GM23338 (cell line): Measurements from ENCODE around the gene DNAAF5. TPM values are rescaled to one million over a fixed set of nuclear protein-coding genes. Genes with fewer than 3 reads are reported as not detected.

Experiments used
- ATAC-seq: fragments of 200-7000 bp; cut with Tn5 transposase; 3 replicates; pipeline ENCODE4 v1.9.1; 2020
- DNase-seq: peaks from one replicate; pipeline ENCODE4 v3.0.0-alpha.2; 2015; ENCODE audit warnings: low spot score
- H2AFZ ChIP-seq: fragments of 200-600 bp; sonication (generic); 2 replicates; pipeline ENCODE4 v1.8.0; 2016; ENCODE audit warnings: antibody characterized with exemption, mild to moderate bottlenecking, moderate library complexity
- H3F3A ChIP-seq: fragments of 200-600 bp; sonication (generic); replicated peaks from 2 replicates; pipeline ENCODE4 v1.8.0; 2017; ENCODE audit warnings: antibody characterized with exemption, mixed run types, low read depth
- H3K27ac ChIP-seq: fragments of 200-600 bp; sonication (generic); 2 replicates; pipeline ENCODE4 v1.6.1; 2016; ENCODE audit warnings: low read depth
- H3K27me3 ChIP-seq: fragments of 200-600 bp; sonication (generic); 2 replicates; pipeline ENCODE4 v1.8.0; 2016; ENCODE audit warnings: mild to moderate bottlenecking, mixed run types, moderate library complexity; ENCODE audit not compliant: insufficient read depth
- H3K36me3 ChIP-seq: fragments of 200-600 bp; sonication (generic); 2 replicates; pipeline ENCODE4 v1.8.0; 2016; ENCODE audit warnings: mild to moderate bottlenecking; ENCODE audit not compliant: insufficient read depth
- H3K4me1 ChIP-seq: fragments of 200-600 bp; sonication (generic); 2 replicates; pipeline ENCODE4 v1.8.0; 2016; ENCODE audit warnings: mild to moderate bottlenecking, moderate library complexity; ENCODE audit not compliant: insufficient read depth
- H3K4me2 ChIP-seq: fragments of 200-600 bp; sonication (generic); 2 replicates; pipeline ENCODE4 v1.7.1; 2017; ENCODE audit warnings: mixed run types
- H3K4me3 ChIP-seq: fragments of 200-600 bp; sonication (generic); 2 replicates; pipeline ENCODE4 v1.6.1; 2016; ENCODE audit warnings: mixed run types
- H3K79me2 ChIP-seq: fragments of 200-600 bp; sonication (generic); replicated peaks from 2 replicates; pipeline ENCODE4 v1.8.0; 2017; ENCODE audit warnings: mild to moderate bottlenecking; ENCODE audit not compliant: insufficient read depth
- H3K9me2 ChIP-seq: fragments of 200-600 bp; sonication (generic); 2 replicates; pipeline ENCODE4 v1.8.0; 2017; ENCODE audit not compliant: insufficient read depth
- H4K20me1 ChIP-seq: fragments of 200-600 bp; sonication (generic); replicated peaks from 2 replicates; pipeline ENCODE4 v1.8.0; 2017; ENCODE audit warnings: mild to moderate bottlenecking; ENCODE audit not compliant: insufficient read depth
- H3K27ac Mint-ChIP-seq: 2 replicates; pipeline ENCODE4 v1.8.0; 2020; ENCODE audit warnings: inconsistent platforms, mild to moderate bottlenecking, moderate library complexity, mixed read lengths
- H3K27me3 Mint-ChIP-seq: 3 replicates; pipeline ENCODE4 v1.8.0; 2022; ENCODE audit warnings: low read depth, mild to moderate bottlenecking, moderate library complexity, mixed read lengths, inconsistent platforms; ENCODE audit not compliant: insufficient read depth, poor library complexity
- H3K36me3 Mint-ChIP-seq: 3 replicates; pipeline ENCODE4 v1.8.0; 2021; ENCODE audit warnings: low read depth, mild to moderate bottlenecking, inconsistent platforms, moderate library complexity, mixed read lengths
- H3K4me1 Mint-ChIP-seq: 3 replicates; pipeline ENCODE4 v1.8.0; 2020; ENCODE audit warnings: mild to moderate bottlenecking, inconsistent platforms, mixed read lengths
- H3K4me3 Mint-ChIP-seq: 3 replicates; pipeline ENCODE4 v1.8.0; 2021; ENCODE audit warnings: moderate library complexity, mild to moderate bottlenecking, inconsistent platforms, mixed read lengths
- H3K9me3 Mint-ChIP-seq: 3 replicates; pipeline ENCODE4 v1.8.0; 2020; ENCODE audit warnings: moderate library complexity, mild to moderate bottlenecking, inconsistent platforms, mixed read lengths
- EZH2phosphoT487 ChIP-seq: fragments of 200-600 bp; sonication (generic); IDR thresholded peaks from one replicate; pipeline ENCODE4 v1.8.1; 2018; ENCODE audit warnings: antibody characterized with exemption; ENCODE audit not compliant: unreplicated experiment
- JUNB ChIP-seq: IDR thresholded peaks from one replicate; pipeline ENCODE4 v1.6.1; 2016; ENCODE audit warnings: antibody characterized with exemption; ENCODE audit not compliant: unreplicated experiment
- NANOG ChIP-seq: IDR thresholded peaks from 2 replicates; pipeline ENCODE4 v1.6.1; 2016; ENCODE audit warnings: antibody characterized with exemption, borderline replicate concordance
- POLR2AphosphoS5 ChIP-seq: IDR thresholded peaks from 2 replicates; pipeline ENCODE4 v1.6.1; 2016; ENCODE audit warnings: antibody characterized with exemption, low read depth
- STAT1 ChIP-seq: IDR thresholded peaks from one replicate; pipeline ENCODE4 v1.6.1; 2016; ENCODE audit warnings: antibody characterized with exemption; ENCODE audit not compliant: unreplicated experiment
- polyA plus RNA-seq: library from polyadenylated mRNA; unstranded; fragments of >200 nt; fragmentation: Nextera tagmentation; extraction: Ambion mirVana; gene quantifications from 2 replicates; pipeline ENCODE4 v1.2.1, GENCODE V29; 2016
- total RNA-seq: library from RNA; depleted of rRNA; stranded (reverse); fragments of >200 nt; shearing (Covaris generic); gene quantifications from 2 replicates; pipeline ENCODE4 v1.2.3, GENCODE V29; 2014
- TF ChIP-seq, protein P1 (sequence below): IDR thresholded peaks from one replicate; pipeline ENCODE4 v1.6.1; 2018; ENCODE audit warnings: antibody characterized with exemption; ENCODE audit not compliant: unreplicated experiment
- TF ChIP-seq, protein P2 (sequence below): fragments of 250-450 bp; sonication (Bioruptor Pico); IDR thresholded peaks from 2 replicates; pipeline ENCODE4 v1.5.0; 2020; ENCODE audit warnings: mild to moderate bottlenecking, moderate library complexity

The DNAAF5 gene
- total and polyA plus RNA-seq, 2 experiments from 2014 or later: 20.4 to 86.7 TPM

- no peak overlapping the region for H3K4me3 Mint-ChIP-seq
- Histone ChIP-seq H3K4me1 (no peaks in the 10 kb centered on the region), H3K4me2 (no peak overlapping the region), H3K4me3 (no peak overlapping the region), H3K9me2 (no peaks in the 10 kb centered on the region), H3K79me2 (peaks cover 17% of the 10 kb centered on the region), H2AFZ (no peak overlapping the region), H3K27me3 (no peaks in the 10 kb centered on the region), H4K20me1 (no peaks in the 10 kb centered on the region), H3K27ac (no peak overlapping the region), H3F3A (no peaks in the 10 kb centered on the region), H3K36me3 (no peaks in the 10 kb centered on the region)
- ATAC-seq (no peak), DNase-seq (no peak)
- peaks cover 5% of the 10 kb centered on the region; the same call in 2 of the 3 replicates for H3K9me3 Mint-ChIP-seq
- peaks cover 5% of the 10 kb centered on the region for H3K27me3 Mint-ChIP-seq
- H3K36me3 Mint-ChIP-seq: peaks cover 47% of the 10 kb centered on the region
- H3K27ac Mint-ChIP-seq: no peak overlapping the region
- H3K4me1 Mint-ChIP-seq: peaks cover 6% of the 10 kb centered on the region
- TF ChIP-seq, protein P1, sequence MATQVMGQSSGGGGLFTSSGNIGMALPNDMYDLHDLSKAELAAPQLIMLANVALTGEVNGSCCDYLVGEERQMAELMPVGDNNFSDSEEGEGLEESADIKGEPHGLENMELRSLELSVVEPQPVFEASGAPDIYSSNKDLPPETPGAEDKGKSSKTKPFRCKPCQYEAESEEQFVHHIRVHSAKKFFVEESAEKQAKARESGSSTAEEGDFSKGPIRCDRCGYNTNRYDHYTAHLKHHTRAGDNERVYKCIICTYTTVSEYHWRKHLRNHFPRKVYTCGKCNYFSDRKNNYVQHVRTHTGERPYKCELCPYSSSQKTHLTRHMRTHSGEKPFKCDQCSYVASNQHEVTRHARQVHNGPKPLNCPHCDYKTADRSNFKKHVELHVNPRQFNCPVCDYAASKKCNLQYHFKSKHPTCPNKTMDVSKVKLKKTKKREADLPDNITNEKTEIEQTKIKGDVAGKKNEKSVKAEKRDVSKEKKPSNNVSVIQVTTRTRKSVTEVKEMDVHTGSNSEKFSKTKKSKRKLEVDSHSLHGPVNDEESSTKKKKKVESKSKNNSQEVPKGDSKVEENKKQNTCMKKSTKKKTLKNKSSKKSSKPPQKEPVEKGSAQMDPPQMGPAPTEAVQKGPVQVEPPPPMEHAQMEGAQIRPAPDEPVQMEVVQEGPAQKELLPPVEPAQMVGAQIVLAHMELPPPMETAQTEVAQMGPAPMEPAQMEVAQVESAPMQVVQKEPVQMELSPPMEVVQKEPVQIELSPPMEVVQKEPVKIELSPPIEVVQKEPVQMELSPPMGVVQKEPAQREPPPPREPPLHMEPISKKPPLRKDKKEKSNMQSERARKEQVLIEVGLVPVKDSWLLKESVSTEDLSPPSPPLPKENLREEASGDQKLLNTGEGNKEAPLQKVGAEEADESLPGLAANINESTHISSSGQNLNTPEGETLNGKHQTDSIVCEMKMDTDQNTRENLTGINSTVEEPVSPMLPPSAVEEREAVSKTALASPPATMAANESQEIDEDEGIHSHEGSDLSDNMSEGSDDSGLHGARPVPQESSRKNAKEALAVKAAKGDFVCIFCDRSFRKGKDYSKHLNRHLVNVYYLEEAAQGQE: no peak
- TF ChIP-seq JUNB: no peak
- TF ChIP-seq POLR2AphosphoS5: no peak
These were observed 29.5 kb upstream of the DNAAF5 start for GRCh38 chr7:696812-697551.

DNA sequence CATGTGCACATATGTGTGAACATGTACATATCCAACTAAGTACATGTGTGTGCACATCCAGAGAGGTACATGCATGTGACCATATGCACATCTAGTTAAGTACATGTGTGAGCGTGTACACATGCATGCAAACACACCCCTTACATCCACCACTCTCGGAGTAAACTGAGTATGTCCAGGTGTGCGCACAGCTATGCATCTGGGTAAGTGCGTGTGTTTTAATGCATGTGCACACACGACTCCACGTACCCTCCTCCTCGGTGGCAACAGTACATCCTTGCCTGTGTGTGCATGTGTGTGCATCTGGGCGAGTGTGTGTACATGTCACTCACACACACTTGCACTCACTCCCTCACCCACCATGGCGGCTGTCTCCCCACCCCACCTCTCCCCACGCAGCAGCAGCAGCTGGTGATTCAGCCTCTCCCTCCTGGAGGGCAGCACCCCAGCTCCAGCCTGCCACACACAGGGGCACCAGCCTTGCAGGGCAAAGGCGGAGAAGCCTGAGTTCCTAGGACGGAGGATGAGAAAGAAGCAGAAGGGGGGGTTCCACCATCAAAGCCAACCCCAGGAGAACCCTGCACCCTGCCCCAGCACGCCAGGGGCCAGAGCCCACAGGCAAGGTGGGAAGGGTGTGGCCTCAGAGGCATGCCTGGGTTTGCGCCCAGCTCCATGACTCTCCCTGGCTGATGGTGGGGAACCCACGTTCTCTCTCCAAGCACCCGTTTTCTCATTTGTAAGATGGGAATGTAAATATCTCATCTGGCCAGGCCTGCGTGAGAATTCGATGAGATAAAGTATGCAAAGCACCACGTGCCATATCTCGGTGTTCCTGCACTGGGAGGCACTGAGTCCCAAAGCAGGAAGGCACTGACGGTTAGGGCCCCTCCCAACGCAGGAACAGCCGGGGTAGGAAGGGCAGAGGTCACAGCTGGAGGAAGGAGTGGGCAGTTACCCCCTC, 27.7 kb upstream of the DNAAF5 start:
- Histone ChIP-seq H4K20me1 (no peaks in the 10 kb centered on the region), H3K4me2 (no peak overlapping the region), H3F3A (no peaks in the 10 kb centered on the region), H3K27ac (no peak overlapping the region), H3K36me3 (no peaks in the 10 kb centered on the region), H3K9me2 (no peaks in the 10 kb centered on the region), H3K4me1 (no peaks in the 10 kb centered on the region), H3K4me3 (no peak overlapping the region), H2AFZ (no peak overlapping the region), H3K79me2 (peaks cover 32% of the 10 kb centered on the region), H3K27me3 (no peaks in the 10 kb centered on the region)
- peaks cover 6% of the 10 kb centered on the region; the same call in 2 of the 3 replicates for H3K4me1 Mint-ChIP-seq
- no peak overlapping the region for H3K4me3 Mint-ChIP-seq
- peaks cover 41% of the 10 kb centered on the region for H3K36me3 Mint-ChIP-seq
- peaks cover 10% of the 10 kb centered on the region for H3K9me3 Mint-ChIP-seq
- DNase-seq (no peak), ATAC-seq (no peak)
- H3K27ac Mint-ChIP-seq: no peak overlapping the region
- H3K27me3 Mint-ChIP-seq: peaks cover 2% of the 10 kb centered on the region
- TF ChIP-seq, protein P2, sequence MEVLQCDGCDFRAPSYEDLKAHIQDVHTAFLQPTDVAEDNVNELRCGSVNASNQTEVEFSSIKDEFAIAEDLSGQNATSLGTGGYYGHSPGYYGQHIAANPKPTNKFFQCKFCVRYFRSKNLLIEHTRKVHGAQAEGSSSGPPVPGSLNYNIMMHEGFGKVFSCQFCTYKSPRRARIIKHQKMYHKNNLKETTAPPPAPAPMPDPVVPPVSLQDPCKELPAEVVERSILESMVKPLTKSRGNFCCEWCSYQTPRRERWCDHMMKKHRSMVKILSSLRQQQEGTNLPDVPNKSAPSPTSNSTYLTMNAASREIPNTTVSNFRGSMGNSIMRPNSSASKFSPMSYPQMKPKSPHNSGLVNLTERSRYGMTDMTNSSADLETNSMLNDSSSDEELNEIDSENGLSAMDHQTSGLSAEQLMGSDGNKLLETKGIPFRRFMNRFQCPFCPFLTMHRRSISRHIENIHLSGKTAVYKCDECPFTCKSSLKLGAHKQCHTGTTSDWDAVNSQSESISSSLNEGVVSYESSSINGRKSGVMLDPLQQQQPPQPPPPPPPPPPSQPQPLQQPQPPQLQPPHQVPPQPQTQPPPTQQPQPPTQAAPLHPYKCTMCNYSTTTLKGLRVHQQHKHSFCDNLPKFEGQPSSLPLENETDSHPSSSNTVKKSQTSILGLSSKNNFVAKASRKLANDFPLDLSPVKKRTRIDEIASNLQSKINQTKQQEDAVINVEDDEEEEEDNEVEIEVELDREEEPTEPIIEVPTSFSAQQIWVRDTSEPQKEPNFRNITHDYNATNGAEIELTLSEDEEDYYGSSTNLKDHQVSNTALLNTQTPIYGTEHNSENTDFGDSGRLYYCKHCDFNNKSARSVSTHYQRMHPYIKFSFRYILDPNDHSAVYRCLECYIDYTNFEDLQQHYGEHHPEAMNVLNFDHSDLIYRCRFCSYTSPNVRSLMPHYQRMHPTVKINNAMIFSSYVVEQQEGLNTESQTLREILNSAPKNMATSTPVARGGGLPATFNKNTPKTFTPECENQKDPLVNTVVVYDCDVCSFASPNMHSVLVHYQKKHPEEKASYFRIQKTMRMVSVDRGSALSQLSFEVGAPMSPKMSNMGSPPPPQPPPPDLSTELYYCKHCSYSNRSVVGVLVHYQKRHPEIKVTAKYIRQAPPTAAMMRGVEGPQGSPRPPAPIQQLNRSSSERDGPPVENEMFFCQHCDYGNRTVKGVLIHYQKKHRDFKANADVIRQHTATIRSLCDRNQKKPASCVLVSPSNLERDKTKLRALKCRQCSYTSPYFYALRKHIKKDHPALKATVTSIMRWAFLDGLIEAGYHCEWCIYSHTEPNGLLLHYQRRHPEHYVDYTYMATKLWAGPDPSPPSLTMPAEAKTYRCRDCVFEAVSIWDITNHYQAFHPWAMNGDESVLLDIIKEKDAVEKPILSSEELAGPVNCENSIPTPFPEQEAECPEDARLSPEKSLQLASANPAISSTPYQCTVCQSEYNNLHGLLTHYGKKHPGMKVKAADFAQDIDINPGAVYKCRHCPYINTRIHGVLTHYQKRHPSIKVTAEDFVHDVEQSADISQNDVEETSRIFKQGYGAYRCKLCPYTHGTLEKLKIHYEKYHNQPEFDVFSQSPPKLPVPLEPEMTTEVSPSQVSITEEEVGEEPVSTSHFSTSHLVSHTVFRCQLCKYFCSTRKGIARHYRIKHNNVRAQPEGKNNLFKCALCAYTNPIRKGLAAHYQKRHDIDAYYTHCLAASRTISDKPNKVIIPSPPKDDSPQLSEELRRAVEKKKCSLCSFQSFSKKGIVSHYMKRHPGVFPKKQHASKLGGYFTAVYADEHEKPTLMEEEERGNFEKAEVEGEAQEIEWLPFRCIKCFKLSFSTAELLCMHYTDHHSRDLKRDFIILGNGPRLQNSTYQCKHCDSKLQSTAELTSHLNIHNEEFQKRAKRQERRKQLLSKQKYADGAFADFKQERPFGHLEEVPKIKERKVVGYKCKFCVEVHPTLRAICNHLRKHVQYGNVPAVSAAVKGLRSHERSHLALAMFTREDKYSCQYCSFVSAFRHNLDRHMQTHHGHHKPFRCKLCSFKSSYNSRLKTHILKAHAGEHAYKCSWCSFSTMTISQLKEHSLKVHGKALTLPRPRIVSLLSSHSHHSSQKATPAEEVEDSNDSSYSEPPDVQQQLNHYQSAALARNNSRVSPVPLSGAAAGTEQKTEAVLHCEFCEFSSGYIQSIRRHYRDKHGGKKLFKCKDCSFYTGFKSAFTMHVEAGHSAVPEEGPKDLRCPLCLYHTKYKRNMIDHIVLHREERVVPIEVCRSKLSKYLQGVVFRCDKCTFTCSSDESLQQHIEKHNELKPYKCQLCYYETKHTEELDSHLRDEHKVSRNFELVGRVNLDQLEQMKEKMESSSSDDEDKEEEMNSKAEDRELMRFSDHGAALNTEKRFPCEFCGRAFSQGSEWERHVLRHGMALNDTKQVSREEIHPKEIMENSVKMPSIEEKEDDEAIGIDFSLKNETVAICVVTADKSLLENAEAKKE (CRISPR knock-in tag): no peak
- no peak for TF ChIP-seq NANOG
- no peak for TF ChIP-seq EZH2phosphoT487
- TF ChIP-seq STAT1: no peak
